ENCODE results near the gene LIN9.

- no peak for TF ChIP-seq CTCF (IDR thresholded peaks at IDR 0.05 in 4 of 5, conservative IDR thresholded peaks at IDR 0.05 in 1 of 5)
- TF ChIP-seq POLR2A (IDR thresholded peaks at IDR 0.05) = no peak
Observed at GRCh38 chr1:226195144-226195543, 113.8 kb downstream of the LIN9 start.
